ENCODE results near the gene ARHGEF17. TPM values are rescaled to one million over a fixed set of nuclear protein-coding genes. Genes with fewer than 3 reads are reported as not detected.

ARHGEF17 gene
- total and polyA plus RNA-seq, 4 donors, result 2.6 to 12.6 (median 5.7) TPM

GRCh38 chr11:73269459-73270015 lies 38.5 kb upstream of the ARHGEF17 start:
- Histone ChIP-seq H3K9ac (ENCODE audit: low read depth in 1 of 2, low read length in 2 of 2) (no peak overlapping the region), H3K36me3 (ENCODE audit: control insufficient read depth in 4 of 4, insufficient read depth in 3 of 4, low read depth in 1 of 4, low read length in 3 of 4) (no peaks in the 10 kb centered on the region), H3K4me1 (ENCODE audit: control insufficient read depth in 4 of 4, insufficient read depth in 4 of 4, low read length in 3 of 4) (no peaks in the 10 kb centered on the region), H3K9me3 (ENCODE audit: control insufficient read depth in 4 of 4, low read length in 3 of 4) (no peaks in the 10 kb centered on the region), H3K27me3 (ENCODE audit: control insufficient read depth in 4 of 4, insufficient read depth in 4 of 4, low read length in 3 of 4) (peaks cover 0 to under 1% (median 0%) of the 10 kb centered on the region in 4 donors), H3K27ac (ENCODE audit: low read depth in 1 of 2, low read length in 2 of 2) (no peak overlapping the region), H3K4me3 (ENCODE audit: low read depth in 1 of 3, low read length in 3 of 3) (no peak overlapping the region)
- TF ChIP-seq HNF4A (conservative IDR thresholded peaks at IDR 0.05) (no peak), RAD21 (IDR thresholded peaks at IDR 0.05) (no peak), REST (IDR thresholded peaks at IDR 0.05) (no peak), FOXA1 (IDR thresholded peaks at IDR 0.05) (no peak), NR2F2 (IDR thresholded peaks at IDR 0.05) (no peak), JUND (IDR thresholded peaks at IDR 0.05) (no peak), GABPA (IDR thresholded peaks at IDR 0.05 in 1 of 2, conservative IDR thresholded peaks at IDR 0.05 in 1 of 2) (no peak), YY1 (IDR thresholded peaks at IDR 0.05) (no peak)
- WGBS, result 88% methylated on average over 7 of the region's 7 CpGs
- no peak for DNase-seq (ENCODE audit: low spot score)

GRCh38 chr11:73270016-73270854 lies 37.8 kb upstream of the ARHGEF17 start:
- Histone ChIP-seq H3K9ac (ENCODE audit: low read depth in 1 of 2, low read length in 2 of 2) (no peak overlapping the region), H3K4me3 (ENCODE audit: low read depth in 1 of 3, low read length in 3 of 3) (no peak overlapping the region), H3K4me1 (ENCODE audit: control insufficient read depth in 4 of 4, insufficient read depth in 4 of 4, low read length in 3 of 4) (no peaks in the 10 kb centered on the region), H3K27me3 (ENCODE audit: control insufficient read depth in 4 of 4, insufficient read depth in 4 of 4, low read length in 3 of 4) (no peaks in the 10 kb centered on the region), H3K27ac (ENCODE audit: low read depth in 1 of 2, low read length in 2 of 2) (no peak overlapping the region), H3K36me3 (ENCODE audit: control insufficient read depth in 4 of 4, insufficient read depth in 3 of 4, low read depth in 1 of 4, low read length in 3 of 4) (no peaks in the 10 kb centered on the region), H3K9me3 (ENCODE audit: control insufficient read depth in 4 of 4, low read length in 3 of 4) (no peaks in the 10 kb centered on the region)
- DNase-seq (ENCODE audit: low spot score), result no peak
- TF ChIP-seq TAF1 (conservative IDR thresholded peaks at IDR 0.05), result no peak
- TF ChIP-seq HNF4G (IDR thresholded peaks at IDR 0.05), result no peak
- TF ChIP-seq MAX (IDR thresholded peaks at IDR 0.05), result no peak
- TF ChIP-seq NR2F2 (IDR thresholded peaks at IDR 0.05), result no peak
- no peak for TF ChIP-seq YY1 (IDR thresholded peaks at IDR 0.05)
- TF ChIP-seq GABPA (IDR thresholded peaks at IDR 0.05 in 1 of 2, conservative IDR thresholded peaks at IDR 0.05 in 1 of 2), result no peak
- no peak for TF ChIP-seq HNF4A (conservative IDR thresholded peaks at IDR 0.05)
- no peak for TF ChIP-seq FOXA2 (IDR thresholded peaks at IDR 0.05)
- no peak for TF ChIP-seq FOXA1 (IDR thresholded peaks at IDR 0.05)
- TF ChIP-seq ATF3 (IDR thresholded peaks at IDR 0.05), result no peak
- TF ChIP-seq ZBTB33 (IDR thresholded peaks at IDR 0.05), result no peak
- TF ChIP-seq JUND (IDR thresholded peaks at IDR 0.05), result no peak
- 88% methylated on average over 7 of the region's 7 CpGs for WGBS

Data from liver (tissue), 9 donors.